K562 (cell line): ENCODE results near the gene MRPL19. TPM values are rescaled to one million over a fixed set of nuclear protein-coding genes. Genes with fewer than 3 reads are reported as not detected.
A peak's percentile ranks its signal among the peaks of the same experiment; 100 is the strongest.

Experiments used
- FOSL1 ChIP-seq: fragments of 200-800 bp; sonication (Bioruptor generic); conservative IDR thresholded peaks from 2 replicates; pipeline ENCODE4 v1.6.1; 2016; ENCODE audit warnings: missing genetic modification characterization, missing compliant biosample characterization
- JUND ChIP-seq, 2 experiments: IDR thresholded peaks; 2 replicates in 1 of 2; 3 replicates in 1 of 2; pipeline ENCODE4 v1.6.1; 2011; ENCODE audit warnings: borderline replicate concordance in 2 of 2, low read depth in 2 of 2, low read length in 2 of 2, improper control_type of control experiment in 1 of 2, missing biosample characterization in 1 of 2, missing genetic modification characterization in 1 of 2, missing genetic modification reagents in 1 of 2
- KAT8 ChIP-seq: fragments of 450-650 bp; IDR thresholded peaks from 2 replicates; pipeline ENCODE4 v1.6.1; 2016; ENCODE audit warnings: low read depth, mild to moderate bottlenecking
- TRIM28 ChIP-seq: fragments of 450-650 bp; IDR thresholded peaks from 2 replicates; pipeline ENCODE4 v1.6.1; 2017
- ZNF143 ChIP-seq: sonication (generic); formaldehyde crosslinking; IDR thresholded peaks from 2 replicates; pipeline ENCODE4 v1.9.0; 2022; ENCODE audit warnings: mild to moderate bottlenecking, missing genetic modification reagents
- ZNF263 ChIP-seq: sonication (generic); formaldehyde crosslinking; IDR thresholded peaks from 2 replicates; pipeline ENCODE4 v1.8.0; 2022; ENCODE audit warnings: mild to moderate bottlenecking, missing genetic modification reagents, borderline replicate concordance
- ZNF311 ChIP-seq: fragments of 250-450 bp; sonication (Bioruptor Pico); IDR thresholded peaks from 2 replicates; pipeline ENCODE4 v1.4.0; 2020; ENCODE audit warnings: mild to moderate bottlenecking, moderate library complexity
- ZNF780A ChIP-seq: fragments of 250-450 bp; sonication (Bioruptor Pico); IDR thresholded peaks from 2 replicates; pipeline ENCODE4 v1.5.0; 2021; ENCODE audit warnings: mild to moderate bottlenecking
- polyA plus RNA-seq, 8 experiments: library from polyadenylated mRNA; depleted of rRNA in 4 of 8; stranded (reverse) in 5 of 8; unstranded in 3 of 8; fragments of >200 nt; fragmentation: Nextera tagmentation in 2 of 8; fragmentation: Illumina TruSeq in 1 of 8; extraction: Ambion mirVana in 2 of 8; extraction: Trizol in 1 of 8; gene quantifications; 2 replicates each; pipeline versions ENCODE4 v1.2.1 to v1.2.3, GENCODE V29; 2011 to 2014; ENCODE audit warnings: inconsistent platforms in 1 of 8, missing spikeins in 1 of 8
- total RNA-seq, 7 experiments: library from RNA; depleted of rRNA in 6 of 7; stranded (reverse); fragments of >200 nt in 6 of 7; fragmentation: Illumina TruSeq in 2 of 7; extraction: Trizol in 2 of 7; gene quantifications; 2 replicates each; pipeline versions ENCODE4 v1.2.1 to v1.2.3, GENCODE V29; 2011 to 2021; ENCODE audit warnings: low replicate concordance in 1 of 7
- TF ChIP-seq, protein P1 (sequence below), 2 experiments: fragments of 450-650 bp in 1 of 2; sonication (generic) in 1 of 2; formaldehyde crosslinking in 1 of 2; IDR thresholded peaks in 1 of 2; conservative IDR thresholded peaks in 1 of 2; 2 replicates each; pipeline versions ENCODE4 v1.6.1 to v1.8.1; 2016 to 2023; ENCODE audit warnings: mild to moderate bottlenecking in 2 of 2, moderate library complexity in 2 of 2, inconsistent platforms in 1 of 2, missing genetic modification reagents in 1 of 2
- TF ChIP-seq, protein P2 (sequence below): IDR thresholded peaks from 2 replicates; pipeline ENCODE4 v1.6.1; 2011; ENCODE audit not compliant: insufficient read length; ENCODE audit errors: extremely low read depth
- TF ChIP-seq, protein P3 (sequence below): fragments of 250-450 bp; sonication (Bioruptor Pico); IDR thresholded peaks from 2 replicates; pipeline ENCODE4 v1.8.0; 2022; ENCODE audit warnings: inconsistent platforms, mild to moderate bottlenecking, moderate library complexity, borderline replicate concordance
- TF ChIP-seq, protein P4 (sequence below): fragments of 150-350 bp; IDR thresholded peaks from 2 replicates; pipeline ENCODE4 v1.6.1; 2014; ENCODE audit warnings: low read depth, mild to moderate bottlenecking, low read length, borderline replicate concordance
- TF ChIP-seq, protein P5 (sequence below): fragments of 450-650 bp; IDR thresholded peaks from 2 replicates; pipeline ENCODE4 v1.6.1; 2016

MRPL19 gene
- total and polyA plus RNA-seq, 9 of the 15 experiments (the other 6 are each of a cell fraction or from before 2014, with no cell fraction given): 9.7 to 65.9 (median 56.1) TPM

DNA sequence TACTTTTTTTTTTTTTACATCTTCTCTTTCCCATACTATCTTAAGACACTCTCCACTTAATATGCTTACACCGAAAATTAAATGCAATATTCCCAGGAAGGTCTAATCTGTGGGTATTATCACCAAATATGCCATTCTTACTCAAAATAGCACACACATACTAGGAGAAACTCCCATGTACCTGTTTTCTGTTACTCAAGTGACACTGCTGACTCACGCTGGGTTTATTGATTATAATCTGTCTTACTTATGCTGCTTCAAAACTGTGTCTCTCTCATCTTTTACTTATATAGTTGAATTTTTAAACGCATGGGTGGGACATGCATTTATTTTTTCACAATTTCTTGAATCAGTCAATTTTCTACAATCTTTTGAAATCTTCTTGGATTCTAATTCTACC lies 29.9 kb downstream of the MRPL19 start (continued):
- TF ChIP-seq, protein P1, sequence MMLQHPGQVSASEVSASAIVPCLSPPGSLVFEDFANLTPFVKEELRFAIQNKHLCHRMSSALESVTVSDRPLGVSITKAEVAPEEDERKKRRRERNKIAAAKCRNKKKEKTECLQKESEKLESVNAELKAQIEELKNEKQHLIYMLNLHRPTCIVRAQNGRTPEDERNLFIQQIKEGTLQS (IDR thresholded peaks at IDR 0.05): 0 out of 2 replicates have a peak, but pooled peaks have one; percentile 25
- TF ChIP-seq, protein P1 (CRISPR knock-in tag; conservative IDR thresholded peaks at IDR 0.05): no peak
- TF ChIP-seq ZNF780A (CRISPR knock-in tag) (no peak), ZNF263 (CRISPR knock-in tag) (no peak), FOSL1 (peak; percentile 38), KAT8 (no peak), ZNF311 (CRISPR knock-in tag) (no peak), ZNF143 (CRISPR knock-in tag) (no peak), JUND (IDR thresholded peaks at IDR 0.05; ENCODE audit: borderline replicate concordance, low read depth, low read length) (peak; percentile 57; the same call in 1 of the 2 replicates), JUND (tag; IDR thresholded peaks at IDR 0.05; ENCODE audit: borderline replicate concordance, low read depth, low read length) (no peak; the same call in 2 of the 3 replicates), TRIM28 (no peak)
- TF ChIP-seq, protein P2, sequence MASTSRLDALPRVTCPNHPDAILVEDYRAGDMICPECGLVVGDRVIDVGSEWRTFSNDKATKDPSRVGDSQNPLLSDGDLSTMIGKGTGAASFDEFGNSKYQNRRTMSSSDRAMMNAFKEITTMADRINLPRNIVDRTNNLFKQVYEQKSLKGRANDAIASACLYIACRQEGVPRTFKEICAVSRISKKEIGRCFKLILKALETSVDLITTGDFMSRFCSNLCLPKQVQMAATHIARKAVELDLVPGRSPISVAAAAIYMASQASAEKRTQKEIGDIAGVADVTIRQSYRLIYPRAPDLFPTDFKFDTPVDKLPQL: no peak
- TF ChIP-seq, protein P3, sequence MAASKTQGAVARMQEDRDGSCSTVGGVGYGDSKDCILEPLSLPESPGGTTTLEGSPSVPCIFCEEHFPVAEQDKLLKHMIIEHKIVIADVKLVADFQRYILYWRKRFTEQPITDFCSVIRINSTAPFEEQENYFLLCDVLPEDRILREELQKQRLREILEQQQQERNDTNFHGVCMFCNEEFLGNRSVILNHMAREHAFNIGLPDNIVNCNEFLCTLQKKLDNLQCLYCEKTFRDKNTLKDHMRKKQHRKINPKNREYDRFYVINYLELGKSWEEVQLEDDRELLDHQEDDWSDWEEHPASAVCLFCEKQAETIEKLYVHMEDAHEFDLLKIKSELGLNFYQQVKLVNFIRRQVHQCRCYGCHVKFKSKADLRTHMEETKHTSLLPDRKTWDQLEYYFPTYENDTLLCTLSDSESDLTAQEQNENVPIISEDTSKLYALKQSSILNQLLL (CRISPR knock-in tag): no peak
- TF ChIP-seq, protein P4, sequence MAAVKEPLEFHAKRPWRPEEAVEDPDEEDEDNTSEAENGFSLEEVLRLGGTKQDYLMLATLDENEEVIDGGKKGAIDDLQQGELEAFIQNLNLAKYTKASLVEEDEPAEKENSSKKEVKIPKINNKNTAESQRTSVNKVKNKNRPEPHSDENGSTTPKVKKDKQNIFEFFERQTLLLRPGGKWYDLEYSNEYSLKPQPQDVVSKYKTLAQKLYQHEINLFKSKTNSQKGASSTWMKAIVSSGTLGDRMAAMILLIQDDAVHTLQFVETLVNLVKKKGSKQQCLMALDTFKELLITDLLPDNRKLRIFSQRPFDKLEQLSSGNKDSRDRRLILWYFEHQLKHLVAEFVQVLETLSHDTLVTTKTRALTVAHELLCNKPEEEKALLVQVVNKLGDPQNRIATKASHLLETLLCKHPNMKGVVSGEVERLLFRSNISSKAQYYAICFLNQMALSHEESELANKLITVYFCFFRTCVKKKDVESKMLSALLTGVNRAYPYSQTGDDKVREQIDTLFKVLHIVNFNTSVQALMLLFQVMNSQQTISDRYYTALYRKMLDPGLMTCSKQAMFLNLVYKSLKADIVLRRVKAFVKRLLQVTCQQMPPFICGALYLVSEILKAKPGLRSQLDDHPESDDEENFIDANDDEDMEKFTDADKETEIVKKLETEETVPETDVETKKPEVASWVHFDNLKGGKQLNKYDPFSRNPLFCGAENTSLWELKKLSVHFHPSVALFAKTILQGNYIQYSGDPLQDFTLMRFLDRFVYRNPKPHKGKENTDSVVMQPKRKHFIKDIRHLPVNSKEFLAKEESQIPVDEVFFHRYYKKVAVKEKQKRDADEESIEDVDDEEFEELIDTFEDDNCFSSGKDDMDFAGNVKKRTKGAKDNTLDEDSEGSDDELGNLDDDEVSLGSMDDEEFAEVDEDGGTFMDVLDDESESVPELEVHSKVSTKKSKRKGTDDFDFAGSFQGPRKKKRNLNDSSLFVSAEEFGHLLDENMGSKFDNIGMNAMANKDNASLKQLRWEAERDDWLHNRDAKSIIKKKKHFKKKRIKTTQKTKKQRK: no peak
- TF ChIP-seq, protein P5, sequence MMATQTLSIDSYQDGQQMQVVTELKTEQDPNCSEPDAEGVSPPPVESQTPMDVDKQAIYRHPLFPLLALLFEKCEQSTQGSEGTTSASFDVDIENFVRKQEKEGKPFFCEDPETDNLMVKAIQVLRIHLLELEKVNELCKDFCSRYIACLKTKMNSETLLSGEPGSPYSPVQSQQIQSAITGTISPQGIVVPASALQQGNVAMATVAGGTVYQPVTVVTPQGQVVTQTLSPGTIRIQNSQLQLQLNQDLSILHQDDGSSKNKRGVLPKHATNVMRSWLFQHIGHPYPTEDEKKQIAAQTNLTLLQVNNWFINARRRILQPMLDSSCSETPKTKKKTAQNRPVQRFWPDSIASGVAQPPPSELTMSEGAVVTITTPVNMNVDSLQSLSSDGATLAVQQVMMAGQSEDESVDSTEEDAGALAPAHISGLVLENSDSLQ: peak; percentile 30; the same call in 1 of the 2 replicates
